HUES6 (cell line): Measurements from ENCODE around the gene STK32C.

Experiments used
- H3K27ac ChIP-seq: 2 replicates; pipeline ENCODE4 v1.7.0; 2013; ENCODE audit warnings: low read depth, mild to moderate bottlenecking, low read length, inconsistent platforms
- H3K27me3 ChIP-seq: 2 replicates; pipeline ENCODE4 v1.6.1; 2013; ENCODE audit warnings: low read length; ENCODE audit not compliant: control insufficient read depth, insufficient read depth
- H3K36me3 ChIP-seq: 2 replicates; pipeline ENCODE4 v1.6.1; 2013; ENCODE audit warnings: low read length; ENCODE audit not compliant: control insufficient read depth, insufficient read depth
- H3K4me1 ChIP-seq: 2 replicates; pipeline ENCODE4 v1.6.1; 2013; ENCODE audit warnings: low read length; ENCODE audit not compliant: control insufficient read depth, insufficient read depth
- H3K4me3 ChIP-seq: 2 replicates; pipeline ENCODE4 v1.5.1; 2013; ENCODE audit warnings: low read depth, low read length
- H3K9ac ChIP-seq: one replicate; pipeline ENCODE4 v1.6.1; 2013; ENCODE audit warnings: mild to moderate bottlenecking, low read length
- H3K9me3 ChIP-seq: 2 replicates; pipeline ENCODE4 v1.6.1; 2013; ENCODE audit warnings: low read depth, low read length; ENCODE audit not compliant: control insufficient read depth, insufficient read depth

Gene STK32C

GRCh38 chr10:132170561-132171361 lies 137.0 kb downstream of the STK32C start:
- Histone ChIP-seq H3K27ac (no peak overlapping the region), H3K4me3 (no peak overlapping the region), H3K27me3 (peaks cover 10% of the 10 kb centered on the region; the same call in 1 of the 2 replicates), H3K9me3 (0 out of 2 replicates have a peak, but pooled peaks cover 3% of the 10 kb centered on the region), H3K9ac (no peak overlapping the region), H3K4me1 (no peaks in the 10 kb centered on the region; the same call in 1 of the 2 replicates), H3K36me3 (no peaks in the 10 kb centered on the region)

- H3K4me3 ChIP-seq: no peak overlapping the region
- H3K27me3 ChIP-seq: peaks cover 3% of the 10 kb centered on the region; the same call in 1 of the 2 replicates
- H3K4me1 ChIP-seq: peaks cover 1% of the 10 kb centered on the region; the same call in 1 of the 2 replicates
- H3K36me3 ChIP-seq: no peaks in the 10 kb centered on the region
- 0 out of 2 replicates have a peak, but pooled peaks cover 3% of the 10 kb centered on the region for H3K9me3 ChIP-seq
- H3K9ac ChIP-seq: no peak overlapping the region
- H3K27ac ChIP-seq: no peak overlapping the region
Observed at GRCh38 chr10:132169766-132170560, 137.8 kb downstream of the STK32C start.

GRCh38 chr10:132169031-132169765 lies 138.6 kb downstream of the STK32C start:
- no peaks in the 10 kb centered on the region for H3K36me3 ChIP-seq
- no peak overlapping the region for H3K4me3 ChIP-seq
- H3K9me3 ChIP-seq: 0 out of 2 replicates have a peak, but pooled peaks cover 3% of the 10 kb centered on the region
- peaks cover 8% of the 10 kb centered on the region; the same call in 1 of the 2 replicates for H3K4me1 ChIP-seq
- H3K9ac ChIP-seq: no peak overlapping the region
- no peak overlapping the region for H3K27ac ChIP-seq
- H3K27me3 ChIP-seq: peaks cover 3% of the 10 kb centered on the region; the same call in 1 of the 2 replicates

GRCh38 chr10:132168571-132169030 lies 139.1 kb downstream of the STK32C start:
- H3K9ac ChIP-seq: no peak overlapping the region
- no peak overlapping the region for H3K4me3 ChIP-seq
- H3K27me3 ChIP-seq: peaks cover 3% of the 10 kb centered on the region; the same call in 1 of the 2 replicates
- H3K36me3 ChIP-seq: no peaks in the 10 kb centered on the region
- no peak overlapping the region for H3K27ac ChIP-seq
- peaks cover 13% of the 10 kb centered on the region; the same call in 1 of the 2 replicates for H3K4me1 ChIP-seq
- H3K9me3 ChIP-seq: 0 out of 2 replicates have a peak, but pooled peaks cover 3% of the 10 kb centered on the region

- Histone ChIP-seq H3K4me1 (peaks cover 15% of the 10 kb centered on the region; the same call in 1 of the 2 replicates), H3K9me3 (no peaks in the 10 kb centered on the region), H3K9ac (no peak overlapping the region), H3K36me3 (no peaks in the 10 kb centered on the region), H3K27me3 (peaks cover 3% of the 10 kb centered on the region; the same call in 1 of the 2 replicates), H3K27ac (no peak overlapping the region), H3K4me3 (no peak overlapping the region)
Observed at GRCh38 chr10:132167976-132168375, 139.8 kb downstream of the STK32C start.

GRCh38 chr10:132167041-132167674 lies 140.6 kb downstream of the STK32C start:
- H3K27ac ChIP-seq: no peak overlapping the region
- no peak overlapping the region for H3K9ac ChIP-seq
- no peaks in the 10 kb centered on the region for H3K9me3 ChIP-seq
- peaks cover 3% of the 10 kb centered on the region; the same call in 1 of the 2 replicates for H3K27me3 ChIP-seq
- H3K4me3 ChIP-seq: no peak overlapping the region
- no peaks in the 10 kb centered on the region for H3K36me3 ChIP-seq
- peaks cover 19% of the 10 kb centered on the region; the same call in 1 of the 2 replicates for H3K4me1 ChIP-seq

GRCh38 chr10:132166216-132166950 lies 141.4 kb downstream of the STK32C start:
- Histone ChIP-seq H3K9ac (no peak overlapping the region), H3K9me3 (no peaks in the 10 kb centered on the region), H3K4me1 (peaks cover 19% of the 10 kb centered on the region; the same call in 1 of the 2 replicates), H3K27me3 (peaks cover 3% of the 10 kb centered on the region; the same call in 1 of the 2 replicates), H3K27ac (no peak overlapping the region), H3K4me3 (no peak overlapping the region), H3K36me3 (no peaks in the 10 kb centered on the region)

GRCh38 chr10:132165416-132165980 lies 142.3 kb downstream of the STK32C start:
- H3K9ac ChIP-seq: no peak overlapping the region
- no peaks in the 10 kb centered on the region for H3K9me3 ChIP-seq
- no peaks in the 10 kb centered on the region for H3K36me3 ChIP-seq
- H3K4me1 ChIP-seq: peaks cover 19% of the 10 kb centered on the region; the same call in 1 of the 2 replicates
- peaks cover 3% of the 10 kb centered on the region; the same call in 1 of the 2 replicates for H3K27me3 ChIP-seq
- no peak overlapping the region for H3K27ac ChIP-seq
- no peak overlapping the region for H3K4me3 ChIP-seq

- no peaks in the 10 kb centered on the region for H3K36me3 ChIP-seq
- H3K4me3 ChIP-seq: no peak overlapping the region
- no peak overlapping the region for H3K27ac ChIP-seq
- peaks cover 3% of the 10 kb centered on the region; the same call in 1 of the 2 replicates for H3K27me3 ChIP-seq
- no peaks in the 10 kb centered on the region for H3K9me3 ChIP-seq
- H3K4me1 ChIP-seq: peaks cover 19% of the 10 kb centered on the region; the same call in 1 of the 2 replicates
- H3K9ac ChIP-seq: no peak overlapping the region
Observed at GRCh38 chr10:132164761-132165278, 142.9 kb downstream of the STK32C start.
